HG03378 (cell line): Measurements from ENCODE around the gene ZMIZ1.

Experiments
- ATAC-seq: cut with Tn5 transposase; IDR thresholded peaks from one replicate; pipeline ENCODE4 v1.9.1; 2021; ENCODE audit warnings: mild to moderate bottlenecking, moderate library complexity; ENCODE audit not compliant: unreplicated experiment

The ZMIZ1 gene

GRCh38 chr10:79193694-79194382, 125.1 kb downstream of the ZMIZ1 start:
- no peak for ATAC-seq

GRCh38 chr10:79195091-79195923, 126.5 kb downstream of the ZMIZ1 start:
- peak; percentile 73 for ATAC-seq

- no peak for ATAC-seq
Observed at GRCh38 chr10:79196470-79197461, 128.0 kb downstream of the ZMIZ1 start.

GRCh38 chr10:79197558-79197957, 128.8 kb downstream of the ZMIZ1 start:
- ATAC-seq, result no peak

- no peak for ATAC-seq
Observed at GRCh38 chr10:79200346-79200745, 131.6 kb downstream of the ZMIZ1 start.

- no peak for ATAC-seq
Observed at GRCh38 chr10:79201706-79202105, 132.9 kb downstream of the ZMIZ1 start.

- ATAC-seq, result no peak
Observed at GRCh38 chr10:79202188-79203013, 133.6 kb downstream of the ZMIZ1 start.

GRCh38 chr10:79203014-79203644, 134.4 kb downstream of the ZMIZ1 start:
- no peak for ATAC-seq

- no peak for ATAC-seq
Observed at GRCh38 chr10:79203833-79204232, 135.1 kb downstream of the ZMIZ1 start.

GRCh38 chr10:79206300-79207095, 137.7 kb downstream of the ZMIZ1 start:
- ATAC-seq, result no peak

- ATAC-seq, result no peak
Observed at GRCh38 chr10:79207096-79207357, 138.3 kb downstream of the ZMIZ1 start.

GRCh38 chr10:79207726-79208125, 139.0 kb downstream of the ZMIZ1 start:
- ATAC-seq, result no peak

- ATAC-seq, result no peak
Observed at GRCh38 chr10:79208251-79208983, 139.7 kb downstream of the ZMIZ1 start.

GRCh38 chr10:79209340-79209739, 140.6 kb downstream of the ZMIZ1 start:
- ATAC-seq, result no peak

- no peak for ATAC-seq
Observed at GRCh38 chr10:79209831-79210230, 141.1 kb downstream of the ZMIZ1 start.

GRCh38 chr10:79210672-79211071, 141.9 kb downstream of the ZMIZ1 start:
- ATAC-seq, result no peak

- no peak for ATAC-seq
Observed at GRCh38 chr10:79211616-79212015, 142.8 kb downstream of the ZMIZ1 start.

- no peak for ATAC-seq
Observed at GRCh38 chr10:79215531-79215930, 146.8 kb downstream of the ZMIZ1 start.
